Muscle of leg (tissue), 11 donors: ENCODE measurements around the gene NR1H4. TPM values are rescaled to one million over a fixed set of nuclear protein-coding genes. Genes with fewer than 3 reads are reported as not detected.

Experiments used
- DNase-seq: peaks from one replicate; pipeline ENCODE4 v3.0.0; 2013
- H3K27ac ChIP-seq: one replicate; pipeline ENCODE4 v1.5.1; 2013; ENCODE audit warnings: mild to moderate bottlenecking, low read length, control low read depth
- H3K27me3 ChIP-seq: one replicate; pipeline ENCODE4 v1.6.1; 2013; ENCODE audit warnings: low read length; ENCODE audit not compliant: control insufficient read depth, insufficient read depth
- H3K36me3 ChIP-seq: one replicate; pipeline ENCODE4 v1.6.1; 2013; ENCODE audit warnings: low read length; ENCODE audit not compliant: control insufficient read depth, insufficient read depth
- H3K4me1 ChIP-seq: one replicate; pipeline ENCODE4 v1.6.1; 2013; ENCODE audit warnings: low read length; ENCODE audit not compliant: control insufficient read depth, insufficient read depth
- H3K4me3 ChIP-seq: one replicate; pipeline ENCODE4 v1.5.1; 2013; ENCODE audit warnings: low read length, control low read depth
- H3K9me3 ChIP-seq: replicated peaks from 2 replicates; pipeline ENCODE4 v1.6.1; 2013; ENCODE audit warnings: low read depth, low read length; ENCODE audit not compliant: control insufficient read depth
- WGBS: methylation state at CpG from one replicate; pipeline ENCODE4 v1.1.5; 2013; ENCODE audit warnings: missing lambda C conversion rate; ENCODE audit not compliant: insufficient coverage; 5-methylcytosine and 5-hydroxymethylcytosine counted together
- polyA plus RNA-seq, 8 donors: library from polyadenylated mRNA; unstranded; fragments of 120-200 nt; gene quantifications; one replicate each; pipeline versions ENCODE4 v1.2.1 to v1.2.3, GENCODE V29; 2013; ENCODE audit warnings: inconsistent platforms in 1 of 8, low replicate concordance in 1 of 8; ENCODE audit not compliant: insufficient read length in 8 of 8, insufficient read depth in 1 of 8
- total RNA-seq: library from RNA; stranded (reverse); fragments of 120-200 nt; gene quantifications from one replicate; pipeline ENCODE4 v1.2.4, GENCODE V29; 2013

NR1H4 gene
- total and polyA plus RNA-seq, 9 donors: 0.04 to 3.4 (median 0.20) TPM; not detected in 3

DNA sequence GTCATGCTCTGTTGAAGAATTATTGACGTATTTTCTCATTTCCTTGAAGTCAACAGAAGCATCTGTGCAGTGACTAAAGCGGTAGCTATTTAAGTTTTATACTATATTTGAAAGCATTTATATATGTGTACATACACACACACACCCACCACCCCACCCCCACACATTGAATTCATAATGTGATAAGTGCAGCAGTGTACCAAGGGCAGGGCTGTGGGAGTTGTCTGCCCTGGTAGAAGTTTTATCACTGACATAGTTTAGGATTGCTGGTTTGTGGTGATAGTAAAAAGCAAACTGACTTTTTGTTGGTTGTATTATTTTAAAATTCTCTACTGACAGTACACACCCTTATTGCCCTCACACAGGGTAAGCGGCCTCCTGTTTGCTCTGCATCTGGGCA lies 138.9 kb downstream of the NR1H4 start:
- H3K4me1 ChIP-seq: no peaks in the 10 kb centered on the region
- peaks cover 9% of the 10 kb centered on the region for H3K36me3 ChIP-seq
- no CpG with 5 or more reads among the region's 3 CpGs for WGBS
- H3K27me3 ChIP-seq: no peaks in the 10 kb centered on the region
- DNase-seq: no peak
- H3K9me3 ChIP-seq: no peaks in the 10 kb centered on the region
- H3K4me3 ChIP-seq: no peak overlapping the region
- H3K27ac ChIP-seq: no peak overlapping the region

Other genes with a start within 250 kb of the NR1H4 start
- 1.6 TPM for gene DEPDC4, start 206.8 kb upstream of the NR1H4 start, total RNA-seq
- gene DEPDC4, start 206.8 kb upstream of the NR1H4 start, polyA plus RNA-seq: 1 to 10 TPM in 7 of 8 donors, under 1 TPM in 1; 0.57 to 2.8 (median 1.3) TPM
- gene SCYL2, start 206.7 kb upstream of the NR1H4 start, total RNA-seq: 27.6 TPM
- 10 to 100 TPM; 22.2 to 33.8 (median 27.0) TPM for gene SCYL2, start 206.7 kb upstream of the NR1H4 start, polyA plus RNA-seq
- gene SLC17A8, start 116.8 kb upstream of the NR1H4 start, total RNA-seq: 0.35 TPM
- gene SLC17A8, start 116.8 kb upstream of the NR1H4 start, polyA plus RNA-seq: under 1 TPM; 0.37 to 0.57 (median 0.46) TPM
- gene GAS2L3, start 99.8 kb downstream of the NR1H4 start, total RNA-seq: 17.5 TPM
- 10 to 100 TPM; 13.4 to 25.9 (median 16.6) TPM for gene GAS2L3, start 99.8 kb downstream of the NR1H4 start, polyA plus RNA-seq